ENCODE measurements around the gene CLEC20A. TPM values are rescaled to one million over a fixed set of nuclear protein-coding genes. Genes with fewer than 3 reads are reported as not detected.

Gene CLEC20A
- total RNA-seq, 1 experiment from 2014 or later: not detected

GRCh38 chr1:178502330-178502714 is 5.6 kb upstream of the CLEC20A start:
- no peaks in the 10 kb centered on the region for H3K9me3 Mint-ChIP-seq (ENCODE audit: unreplicated experiment)
- no peak for TF ChIP-seq CTCF (IDR thresholded peaks at IDR 0.05; ENCODE audit: insufficient read depth in 1 of 2, low read depth in 1 of 2, low read length in 1 of 2, severe bottlenecking in 1 of 2, unreplicated experiment in 1 of 2)
- ChIA-PET POLR2A (interaction anchor here (0.6 kb wide), 1 partner anchor 10 kb away, joined by 3 read pairs; no protein-coding TSS in a partner anchor), CTCF (interaction anchor here (1.0 to 3.1 kb wide), 3 partner anchors 190 to 202 kb away, joined by 3 to 20 read pairs (median 4); no protein-coding TSS in a partner anchor)
- H3K27ac Mint-ChIP-seq (ENCODE audit: unreplicated experiment): no peak overlapping the region
- DNase-seq: no peak
- no peaks in the 10 kb centered on the region for H3K9me3 ChIP-seq
- H3K36me3 ChIP-seq (ENCODE audit: control insufficient read depth, insufficient read depth, low read length): no peaks in the 10 kb centered on the region
- H3K4me3 ChIP-seq (ENCODE audit: low read depth, low read length): no peak overlapping the region
- BruUV-seq (replicated peaks): no TSS peak
- H3K4me3 Mint-ChIP-seq (ENCODE audit: unreplicated experiment): no peak overlapping the region
- H3K27me3 Mint-ChIP-seq (ENCODE audit: insufficient read depth, unreplicated experiment): no peaks in the 10 kb centered on the region
- intact Hi-C loops (cut with micrococcal nuclease; ENCODE audit: unreplicated experiment): loop anchor here (10.0 kb wide), 1 partner anchor 548 kb away; no protein-coding TSS in a partner anchor
- no peaks in the 10 kb centered on the region for H3K36me3 Mint-ChIP-seq (ENCODE audit: insufficient read depth, unreplicated experiment)
- H3K4me1 Mint-ChIP-seq (ENCODE audit: low read depth, unreplicated experiment): peaks cover 14% of the 10 kb centered on the region
- H3K27me3 ChIP-seq (replicated peaks; ENCODE audit: control insufficient read depth, insufficient read depth, low read length): no peaks in the 10 kb centered on the region
- H3K4me1 ChIP-seq: peaks cover 13% of the 10 kb centered on the region

GRCh38 chr1:178501705-178502329 is 5.1 kb upstream of the CLEC20A start:
- ChIA-PET CTCF (interaction anchor here (0.6 to 3.1 kb wide), 7 partner anchors 25 to 449 kb away, joined by 3 to 20 read pairs (median 3); no protein-coding TSS in a partner anchor), POLR2A (interaction anchor here (0.6 kb wide), 1 partner anchor 10 kb away, joined by 3 read pairs; no protein-coding TSS in a partner anchor)
- H3K36me3 ChIP-seq (ENCODE audit: control insufficient read depth, insufficient read depth, low read length): no peaks in the 10 kb centered on the region
- peaks cover 9% of the 10 kb centered on the region for H3K4me1 Mint-ChIP-seq (ENCODE audit: low read depth, unreplicated experiment)
- H3K9me3 ChIP-seq: no peaks in the 10 kb centered on the region
- H3K27me3 Mint-ChIP-seq (ENCODE audit: insufficient read depth, unreplicated experiment): no peaks in the 10 kb centered on the region
- H3K36me3 Mint-ChIP-seq (ENCODE audit: insufficient read depth, unreplicated experiment): no peaks in the 10 kb centered on the region
- DNase-seq: peak; percentile 75 to 86
- no peak overlapping the region for H3K4me3 Mint-ChIP-seq (ENCODE audit: unreplicated experiment)
- H3K9me3 Mint-ChIP-seq (ENCODE audit: unreplicated experiment): no peaks in the 10 kb centered on the region
- no peak overlapping the region for H3K4me3 ChIP-seq (ENCODE audit: low read depth, low read length)
- peak; percentile 88 to 95 for TF ChIP-seq CTCF (IDR thresholded peaks at IDR 0.05; ENCODE audit: insufficient read depth in 1 of 2, low read depth in 1 of 2, low read length in 1 of 2, severe bottlenecking in 1 of 2, unreplicated experiment in 1 of 2)
- no peaks in the 10 kb centered on the region for H3K27me3 ChIP-seq (replicated peaks; ENCODE audit: control insufficient read depth, insufficient read depth, low read length)
- intact Hi-C loops (cut with micrococcal nuclease; ENCODE audit: unreplicated experiment): loop anchor here (2.0 to 10.0 kb wide), 4 partner anchors 31 to 547 kb away; no protein-coding TSS in a partner anchor
- H3K4me1 ChIP-seq: peaks cover 8% of the 10 kb centered on the region
- BruUV-seq (replicated peaks): no TSS peak
- H3K27ac Mint-ChIP-seq (ENCODE audit: unreplicated experiment): no peak overlapping the region

- ChIA-PET CTCF (interaction anchor here (0.6 to 3.1 kb wide), 9 partner anchors 26 to 448 kb away, joined by 3 to 20 read pairs (median 3); no protein-coding TSS in a partner anchor), POLR2A (interaction anchor here (0.6 kb wide), 1 partner anchor 224 kb away, joined by 9 read pairs; no protein-coding TSS in a partner anchor)
- H3K9me3 ChIP-seq: no peaks in the 10 kb centered on the region
- Mint-ChIP-seq H3K4me1 (ENCODE audit: low read depth, unreplicated experiment) (peaks cover 1% of the 10 kb centered on the region), H3K27ac (ENCODE audit: unreplicated experiment) (no peak overlapping the region), H3K27me3 (ENCODE audit: insufficient read depth, unreplicated experiment) (no peaks in the 10 kb centered on the region), H3K36me3 (ENCODE audit: insufficient read depth, unreplicated experiment) (no peaks in the 10 kb centered on the region), H3K4me3 (ENCODE audit: unreplicated experiment) (no peak overlapping the region), H3K9me3 (ENCODE audit: unreplicated experiment) (no peaks in the 10 kb centered on the region)
- DNase-seq: no peak
- H3K4me3 ChIP-seq (ENCODE audit: low read depth, low read length): no peak overlapping the region
- intact Hi-C loops (cut with micrococcal nuclease; ENCODE audit: unreplicated experiment): loop anchor here (2.0 to 10.0 kb wide), 4 partner anchors 30 to 546 kb away; no protein-coding TSS in a partner anchor
- peaks cover under 1% of the 10 kb centered on the region; the same call in 1 of the 2 replicates for H3K4me1 ChIP-seq
- no peaks in the 10 kb centered on the region for H3K27me3 ChIP-seq (replicated peaks; ENCODE audit: control insufficient read depth, insufficient read depth, low read length)
- TF ChIP-seq CTCF (IDR thresholded peaks at IDR 0.05; ENCODE audit: insufficient read depth in 1 of 2, low read depth in 1 of 2, low read length in 1 of 2, severe bottlenecking in 1 of 2, unreplicated experiment in 1 of 2): no peak
- H3K36me3 ChIP-seq (ENCODE audit: control insufficient read depth, insufficient read depth, low read length): no peaks in the 10 kb centered on the region
- no TSS peak for BruUV-seq (replicated peaks)
These were observed 4.3 kb upstream of the CLEC20A start for GRCh38 chr1:178500936-178501554.

All from Caco-2 (cell line).